GM19468 (cell line): Measurements from ENCODE around the gene CRELD2.

Experiments used
- ATAC-seq: cut with Tn5 transposase; IDR thresholded peaks from one replicate; pipeline ENCODE4 v1.9.1; 2021; ENCODE audit warnings: mild to moderate bottlenecking, moderate library complexity, moderate number of reproducible peaks; ENCODE audit not compliant: unreplicated experiment; ENCODE audit errors: extremely low read depth

The CRELD2 gene, protein sequence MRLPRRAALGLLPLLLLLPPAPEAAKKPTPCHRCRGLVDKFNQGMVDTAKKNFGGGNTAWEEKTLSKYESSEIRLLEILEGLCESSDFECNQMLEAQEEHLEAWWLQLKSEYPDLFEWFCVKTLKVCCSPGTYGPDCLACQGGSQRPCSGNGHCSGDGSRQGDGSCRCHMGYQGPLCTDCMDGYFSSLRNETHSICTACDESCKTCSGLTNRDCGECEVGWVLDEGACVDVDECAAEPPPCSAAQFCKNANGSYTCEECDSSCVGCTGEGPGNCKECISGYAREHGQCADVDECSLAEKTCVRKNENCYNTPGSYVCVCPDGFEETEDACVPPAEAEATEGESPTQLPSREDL

DNA sequence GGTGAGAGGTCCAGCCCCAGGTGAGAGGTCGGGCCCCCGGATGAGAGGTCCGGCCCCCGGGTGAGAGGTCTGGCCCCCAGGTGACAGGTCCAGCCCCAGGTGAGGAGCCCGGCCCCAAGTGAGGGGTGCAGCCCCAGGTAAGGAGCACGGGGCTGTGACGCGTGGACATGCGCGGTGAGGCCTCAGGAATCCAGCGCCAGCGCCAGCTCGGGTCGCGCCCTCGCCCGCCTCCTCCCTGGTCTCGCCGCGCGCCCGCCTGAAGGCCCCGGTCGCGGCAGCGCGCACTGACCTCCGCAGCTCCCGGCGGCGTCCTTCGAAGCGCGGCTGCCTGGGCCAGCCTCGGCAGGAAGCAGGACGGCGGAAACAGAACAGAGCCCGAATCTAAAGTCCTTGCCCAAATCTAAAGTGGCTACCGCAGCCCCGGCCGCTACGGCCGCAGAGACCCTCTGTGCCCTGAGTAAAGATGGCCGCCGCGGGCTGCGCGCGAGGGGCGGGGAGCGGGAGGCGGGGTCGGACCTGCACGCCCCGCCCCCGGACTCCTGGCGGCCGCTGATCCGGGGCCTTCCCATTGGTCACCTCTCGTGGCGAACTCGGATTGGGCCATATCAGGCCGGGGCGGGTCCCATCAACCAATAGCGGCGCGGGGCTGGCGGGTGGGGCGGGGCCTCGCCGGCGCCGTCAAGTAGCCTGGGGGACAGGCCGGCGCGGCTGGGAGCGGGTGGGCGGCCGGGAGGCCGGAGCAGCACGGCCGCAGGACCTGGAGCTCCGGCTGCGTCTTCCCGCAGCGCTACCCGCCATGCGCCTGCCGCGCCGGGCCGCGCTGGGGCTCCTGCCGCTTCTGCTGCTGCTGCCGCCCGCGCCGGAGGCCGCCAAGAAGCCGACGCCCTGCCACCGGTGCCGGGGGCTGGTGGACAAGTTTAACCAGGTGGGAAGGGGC, at the start of gene CRELD2, which contains the start of gene ALG12:
CRELD2 (plus strand) TSS at position 661 of the 937 bp plus-strand sequence; CDS start at position 797, 136 bp downstream.
ALG12 (minus strand) TSS at position 465 of the 937 bp plus-strand sequence. CDS start 4,673 bp downstream, outside the sequence.
- peak; percentile 62 for ATAC-seq

DNA sequence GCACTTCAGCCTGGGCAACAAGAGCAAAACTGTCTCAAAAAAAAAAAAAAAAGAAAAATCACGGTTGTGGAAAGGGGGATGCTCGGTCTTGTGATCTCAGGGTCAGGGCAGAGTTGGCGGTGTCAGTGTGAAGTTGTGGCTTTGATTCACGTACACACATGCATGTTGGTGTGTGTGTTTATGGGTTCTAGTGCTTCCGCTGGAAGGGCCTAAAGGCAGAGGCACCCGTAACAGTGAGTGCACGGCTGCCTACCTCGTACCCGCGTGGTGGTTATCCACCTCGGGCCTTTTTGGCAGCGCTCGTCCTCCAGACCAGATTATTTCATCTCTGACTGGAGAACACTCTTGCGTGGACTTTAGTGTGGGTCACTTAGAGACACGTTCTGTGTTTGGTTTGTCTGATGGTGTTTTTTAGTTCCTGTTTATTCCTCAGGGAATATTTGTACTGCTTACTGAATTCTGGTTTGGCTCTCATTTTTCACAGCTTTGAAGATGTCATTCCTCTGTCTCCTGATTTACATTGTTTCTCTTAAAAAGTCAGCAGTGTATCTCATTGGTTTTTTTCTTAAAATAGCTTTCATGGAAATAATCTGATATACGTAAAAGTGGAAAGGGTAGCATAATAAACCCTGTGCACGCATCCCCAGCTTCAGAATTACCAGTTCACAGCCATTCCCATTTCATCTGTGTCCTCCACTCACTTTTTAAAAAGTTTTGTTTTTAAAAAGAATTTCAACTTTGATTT, 49.2 kb upstream of the CRELD2 start:
- ATAC-seq, result no peak

DNA sequence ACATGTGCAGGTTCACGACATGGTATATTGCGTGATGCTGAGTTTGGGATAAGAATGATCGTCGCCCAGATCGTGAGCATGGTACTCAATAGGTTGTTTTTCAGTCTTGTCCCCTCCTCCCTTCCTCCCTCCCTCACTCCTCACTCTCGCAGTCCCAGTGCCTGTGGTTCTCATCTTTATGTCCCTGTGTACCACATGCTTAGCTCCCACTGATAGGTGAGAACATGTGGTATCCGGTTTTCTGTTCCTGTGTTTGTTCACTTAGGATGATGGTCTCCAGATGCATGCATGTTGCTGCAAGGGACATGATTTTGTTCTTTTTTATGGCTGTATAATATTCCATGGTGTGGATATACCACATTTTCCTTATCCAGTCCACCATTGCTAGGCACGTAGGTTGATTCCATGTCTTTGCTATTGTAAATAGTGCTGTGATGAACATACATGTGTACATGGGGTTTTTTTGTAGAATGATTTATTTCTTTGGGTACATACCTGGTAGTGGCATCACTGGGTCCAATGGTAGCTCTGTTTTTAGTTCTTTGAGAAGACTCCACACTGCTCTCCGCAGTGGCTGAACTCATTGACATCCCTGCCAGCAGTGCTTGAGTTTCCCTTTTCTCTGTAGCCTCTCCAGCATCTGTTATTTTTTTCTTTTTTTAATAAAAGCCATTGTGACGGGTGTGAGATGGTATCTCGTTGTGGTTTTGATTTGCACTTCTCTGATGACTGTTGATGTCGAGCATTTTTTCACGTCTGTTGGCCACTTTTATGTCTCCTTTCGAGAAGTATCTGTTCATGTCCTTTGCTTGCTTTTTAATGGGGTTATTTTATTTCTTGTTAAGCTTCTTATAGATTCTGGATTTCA, 48.4 kb upstream of the CRELD2 start:
- ATAC-seq, result no peak

DNA sequence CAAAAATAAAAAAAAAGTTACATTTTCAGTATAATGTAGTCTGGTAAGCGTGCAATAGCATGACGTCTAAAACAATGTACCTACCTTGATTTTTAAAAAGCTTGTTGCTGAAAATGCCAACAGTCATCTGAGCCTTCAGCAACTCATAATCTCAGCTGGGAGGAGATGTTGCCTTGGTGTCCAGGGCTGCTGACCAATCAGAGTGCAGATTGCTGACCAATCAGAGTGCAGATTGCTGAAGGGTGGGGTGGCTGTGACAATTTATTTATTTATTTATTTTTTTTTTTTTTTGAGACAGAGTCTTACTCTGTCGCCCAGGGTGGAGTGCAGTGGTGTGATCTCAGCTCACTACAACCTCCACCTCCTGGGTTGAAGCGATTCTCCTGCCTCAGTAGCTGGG, 47.0 kb upstream of the CRELD2 start:
- no peak for ATAC-seq

DNA sequence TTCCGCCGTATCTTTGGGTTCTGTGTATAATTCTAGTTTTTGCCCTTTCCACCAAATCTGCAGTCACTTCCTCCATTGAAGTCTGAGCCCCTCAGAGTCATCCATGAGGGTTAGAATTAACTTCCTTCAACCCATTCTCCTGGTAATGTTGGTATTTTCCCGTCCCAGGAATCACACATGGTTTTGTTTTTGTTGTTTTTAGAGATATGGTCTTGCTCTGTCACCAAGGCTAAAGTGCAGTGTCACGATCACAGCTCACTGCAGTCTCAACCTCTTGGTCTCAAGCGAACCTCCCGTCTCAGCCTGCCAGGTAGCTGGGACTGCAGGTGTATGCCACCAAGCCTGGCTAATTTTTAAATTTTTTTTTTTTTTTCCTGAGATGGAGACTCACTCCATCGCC, 46.1 kb upstream of the CRELD2 start:
- ATAC-seq, result no peak

DNA sequence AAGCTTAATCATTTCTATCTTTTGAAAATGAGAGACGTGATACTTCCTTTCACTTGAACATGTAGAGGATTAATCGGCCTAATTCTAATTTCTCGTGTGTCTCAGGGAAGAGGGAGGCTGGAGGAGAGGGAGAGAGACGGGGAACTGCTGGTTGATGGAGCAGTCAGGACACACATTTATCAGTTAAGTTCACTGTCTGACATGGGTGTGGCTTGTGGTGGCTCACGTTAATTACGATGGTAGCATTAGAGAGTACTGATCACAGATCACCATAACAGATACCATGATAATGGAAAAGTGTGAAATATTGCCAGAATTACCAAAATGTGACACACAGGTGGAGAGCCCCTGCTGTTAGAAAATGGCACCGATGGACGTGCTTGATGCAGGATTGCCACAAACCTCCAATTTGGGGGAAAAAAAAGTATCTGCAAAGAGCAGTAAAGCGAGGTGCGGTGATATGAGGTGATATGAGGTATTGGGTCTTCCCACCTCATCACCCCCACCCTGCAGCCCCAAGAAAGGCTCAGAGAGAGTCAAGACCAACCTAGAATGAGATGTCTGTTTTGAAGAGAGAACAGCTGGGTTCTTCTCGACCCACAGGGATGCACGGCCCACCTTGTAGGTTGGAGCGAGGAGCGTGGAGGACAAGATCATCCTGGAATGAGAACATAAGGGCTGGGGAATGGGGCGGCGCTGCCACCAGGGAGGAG, 45.0 kb upstream of the CRELD2 start:
- ATAC-seq, result no peak

DNA sequence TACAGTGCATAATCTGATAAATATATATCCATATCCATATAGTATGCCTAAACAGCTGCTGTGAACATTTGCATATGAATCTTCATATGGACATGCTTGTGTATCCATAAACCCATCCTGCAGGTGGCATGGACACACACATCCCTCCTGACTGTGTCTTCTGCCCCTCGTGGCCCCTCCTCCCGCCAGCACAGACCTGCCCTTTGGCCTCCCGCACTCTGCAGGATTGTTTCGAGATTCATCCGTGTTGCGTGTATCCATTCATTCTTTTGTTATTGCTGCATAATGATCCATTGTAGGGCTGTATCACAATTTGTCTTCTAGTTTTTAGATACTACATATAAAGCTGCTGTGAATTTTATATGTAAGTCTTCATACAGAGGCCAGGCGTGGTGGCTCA, 40.8 kb upstream of the CRELD2 start:
- no peak for ATAC-seq

DNA sequence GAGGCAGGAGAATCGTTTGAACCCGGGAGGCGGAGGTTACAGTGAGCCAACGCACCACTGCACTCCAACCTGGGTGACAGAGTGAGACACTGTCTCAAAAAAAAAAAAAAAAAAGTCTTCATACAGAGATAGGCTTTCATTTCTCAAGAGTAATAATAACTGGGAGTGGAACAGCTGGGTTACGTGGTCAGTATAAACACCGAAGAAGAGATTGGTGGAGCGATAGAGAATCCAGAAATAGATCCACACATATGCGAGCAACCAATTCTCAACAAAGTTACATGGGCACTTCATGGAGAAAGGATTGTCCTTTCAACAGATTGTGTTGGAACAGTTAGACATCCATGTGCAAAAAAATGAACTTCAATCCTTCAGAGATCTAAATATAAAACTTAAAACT, 40.2 kb upstream of the CRELD2 start:
- no peak for ATAC-seq

DNA sequence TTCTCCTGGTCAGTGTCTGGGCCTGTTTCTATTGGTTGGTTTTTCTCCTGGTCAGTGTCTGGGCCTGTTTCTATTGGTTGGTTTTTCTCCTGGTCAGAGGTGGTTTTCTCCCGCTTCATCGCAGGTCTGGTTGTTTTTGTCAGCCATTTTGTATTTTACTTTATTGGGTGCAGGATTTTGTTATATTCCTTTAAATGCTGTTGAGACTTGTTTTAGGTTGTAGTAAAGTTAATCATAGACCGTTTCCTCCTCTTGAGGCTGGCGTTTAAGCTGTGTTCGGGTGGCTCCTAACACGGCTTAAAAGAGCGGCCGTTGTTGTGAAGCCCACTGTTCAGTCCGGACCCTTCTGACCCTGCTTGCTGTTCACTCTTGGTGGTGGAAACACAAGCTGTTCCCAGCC, 38.6 kb upstream of the CRELD2 start:
- ATAC-seq, result no peak

DNA sequence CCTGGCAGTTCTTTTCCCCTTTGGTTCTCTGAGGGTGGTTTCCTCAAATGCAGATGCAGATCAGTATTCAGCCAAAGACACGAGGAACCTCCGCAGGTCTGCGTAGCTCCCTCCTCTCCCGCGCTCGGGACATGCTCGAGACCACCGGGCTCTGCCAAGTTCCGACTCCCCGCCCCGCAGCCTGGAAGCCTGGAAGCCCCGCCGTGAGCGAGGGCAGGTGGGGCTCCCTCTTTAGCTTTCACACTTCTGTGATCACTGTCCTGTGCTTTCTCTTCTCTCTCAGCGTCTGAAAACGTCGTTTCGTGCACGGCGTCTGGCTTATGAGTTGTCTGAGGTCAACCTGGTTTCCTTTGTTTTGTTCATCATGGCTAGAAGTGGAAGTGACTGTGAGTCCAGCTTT, 38.2 kb upstream of the CRELD2 start:
- ATAC-seq, result no peak

DNA sequence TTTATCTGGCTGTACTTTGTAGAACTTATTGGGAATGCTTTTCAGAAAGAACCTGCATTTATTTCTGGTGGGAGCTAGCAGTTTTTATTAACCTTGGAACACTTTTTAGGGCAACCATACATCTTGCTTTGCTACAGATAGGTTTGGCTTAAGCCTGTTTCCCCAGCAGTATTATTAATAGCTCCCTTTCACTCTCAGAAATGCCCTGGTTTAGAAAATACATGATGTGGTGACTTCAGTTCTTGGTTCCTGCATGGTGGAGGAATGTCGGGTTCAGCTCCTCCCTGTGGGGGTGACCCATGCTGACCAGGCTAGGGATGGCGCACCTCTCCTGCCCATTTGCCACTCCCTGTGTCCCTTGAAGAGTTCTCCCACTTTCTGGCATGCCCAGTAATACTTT, 36.6 kb upstream of the CRELD2 start:
- no peak for ATAC-seq

DNA sequence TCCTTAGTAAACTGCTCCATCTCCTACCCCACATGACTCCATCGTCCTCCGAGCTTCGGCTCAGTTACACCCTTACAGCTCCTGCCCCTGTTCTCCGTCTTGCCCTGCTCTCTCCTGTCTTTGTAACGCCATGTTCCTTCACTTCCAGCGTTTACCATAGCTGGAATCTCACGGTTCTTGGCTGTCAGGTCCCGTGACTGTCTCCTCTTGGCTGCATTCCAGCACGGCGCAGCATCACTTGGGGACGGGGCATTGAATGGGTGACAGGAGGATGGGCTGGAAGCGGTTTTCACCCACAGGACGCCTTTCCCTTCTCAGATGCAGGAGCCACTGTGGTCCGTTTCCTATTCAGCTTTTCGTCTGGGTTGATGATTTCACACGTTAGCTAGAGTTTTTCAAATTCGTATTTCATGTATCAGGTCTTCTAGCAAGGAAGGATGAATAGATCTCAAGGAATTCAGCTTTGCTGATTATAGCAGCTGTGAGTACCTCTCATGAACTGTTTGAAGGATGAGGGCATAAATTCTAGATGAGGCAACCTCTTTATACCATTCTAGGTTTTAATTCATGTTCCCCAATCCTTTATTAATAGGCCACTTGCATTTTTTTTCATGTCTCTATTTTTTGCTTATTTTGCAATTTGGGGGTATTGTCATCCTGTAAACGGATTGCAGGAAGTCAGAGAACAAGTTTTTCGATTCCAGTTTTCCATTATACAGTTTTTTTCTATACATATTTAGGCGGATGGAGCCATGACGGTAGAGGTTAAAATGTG, 35.7 kb upstream of the CRELD2 start:
- no peak for ATAC-seq

DNA sequence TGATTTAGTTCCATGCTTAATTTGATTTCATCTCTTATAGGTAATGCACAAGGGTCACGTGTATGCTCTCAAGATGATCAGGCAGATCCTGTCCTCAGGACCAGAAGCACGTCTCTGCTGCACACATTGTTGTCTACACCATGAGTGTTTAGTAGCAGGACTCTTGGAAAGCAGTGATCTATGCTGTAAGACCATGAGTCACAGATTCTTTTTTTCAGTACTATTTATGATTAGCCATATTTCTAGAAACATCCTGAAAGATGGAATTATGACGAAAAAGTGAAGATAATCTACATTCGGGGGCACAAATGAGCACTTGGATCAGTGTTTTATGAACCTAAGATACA, 35.2 kb upstream of the CRELD2 start:
- no peak for ATAC-seq

DNA sequence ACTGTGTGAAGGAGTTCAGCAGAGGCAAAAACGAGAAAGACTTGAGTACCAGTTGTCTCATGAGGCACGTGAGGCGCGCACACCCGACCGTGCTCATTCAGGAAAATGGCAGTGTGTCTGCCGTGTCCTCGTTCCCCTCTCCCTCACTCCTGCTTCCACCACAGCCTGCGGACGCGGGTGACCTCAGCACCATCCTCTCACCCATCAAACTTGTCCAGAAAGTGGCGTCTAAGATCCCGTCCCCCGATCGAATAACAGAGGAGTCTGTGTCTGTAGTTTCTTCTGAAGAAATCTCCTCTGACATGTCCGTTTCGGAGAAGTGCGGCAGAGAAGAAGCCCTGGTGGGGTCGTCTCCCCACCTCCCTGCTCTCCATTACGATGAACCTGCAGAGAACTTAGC, 34.4 kb upstream of the CRELD2 start:
- no peak for ATAC-seq

DNA sequence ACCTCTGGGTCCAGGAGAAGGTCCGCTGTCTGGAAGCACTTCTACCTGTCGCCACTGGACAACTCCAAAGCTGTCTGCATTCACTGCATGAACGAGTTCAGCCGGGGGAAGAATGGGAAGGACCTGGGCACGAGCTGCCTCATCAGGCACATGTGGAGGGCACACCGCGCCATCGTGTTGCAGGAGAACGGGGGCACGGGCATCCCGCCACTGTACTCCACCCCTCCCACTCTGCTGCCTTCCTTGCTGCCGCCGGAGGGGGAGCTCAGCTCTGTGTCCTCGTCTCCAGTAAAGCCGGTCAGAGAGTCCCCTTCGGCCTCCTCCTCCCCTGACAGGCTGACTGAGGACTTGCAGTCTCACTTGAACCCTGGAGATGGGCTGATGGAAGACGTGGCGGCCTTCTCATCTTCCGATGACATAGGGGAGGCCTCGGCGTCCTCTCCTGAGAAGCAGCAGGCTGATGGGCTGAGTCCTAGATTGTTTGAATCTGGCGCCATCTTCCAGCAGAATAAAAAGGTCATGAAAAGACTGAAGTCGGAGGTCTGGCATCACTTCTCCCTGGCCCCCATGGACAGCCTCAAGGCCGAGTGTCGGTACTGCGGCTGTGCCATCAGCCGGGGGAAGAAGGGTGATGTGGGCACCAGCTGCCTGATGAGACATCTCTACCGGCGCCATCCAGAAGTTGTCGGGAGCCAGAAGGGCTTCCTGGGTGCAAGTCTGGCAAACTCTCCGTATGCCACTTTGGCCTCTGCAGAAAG, 33.8 kb upstream of the CRELD2 start:
- no peak for ATAC-seq

DNA sequence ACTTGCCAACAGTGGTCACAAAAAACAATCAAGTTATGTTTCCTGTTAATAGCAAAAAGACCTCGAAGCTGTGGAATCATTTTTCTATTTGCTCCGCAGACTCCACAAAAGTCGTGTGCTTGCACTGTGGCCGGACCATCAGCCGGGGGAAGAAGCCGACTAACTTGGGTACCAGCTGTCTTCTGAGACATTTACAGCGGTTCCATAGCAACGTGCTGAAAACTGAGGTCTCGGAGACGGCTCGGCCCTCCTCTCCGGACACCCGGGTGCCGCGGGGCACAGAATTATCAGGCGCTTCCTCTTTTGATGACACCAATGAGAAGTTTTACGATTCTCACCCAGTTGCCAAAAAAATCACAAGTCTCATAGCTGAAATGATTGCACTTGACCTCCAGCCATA, 33.2 kb upstream of the CRELD2 start:
- ATAC-seq, result no peak

DNA sequence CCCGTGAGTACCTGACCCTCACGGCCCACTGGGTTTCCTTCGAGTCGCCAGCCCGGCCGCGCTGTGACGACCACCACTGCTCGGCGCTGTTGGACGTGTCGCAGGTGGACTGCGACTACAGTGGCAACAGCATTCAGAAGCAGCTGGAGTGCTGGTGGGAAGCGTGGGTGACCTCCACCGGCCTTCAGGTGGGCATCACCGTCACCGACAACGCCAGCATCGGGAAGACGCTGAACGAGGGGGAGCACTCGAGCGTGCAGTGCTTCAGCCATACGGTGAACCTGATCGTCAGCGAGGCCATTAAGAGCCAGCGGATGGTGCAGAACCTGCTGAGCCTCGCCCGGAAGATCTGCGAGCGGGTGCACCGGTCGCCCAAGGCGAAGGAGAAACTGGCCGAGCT, 32.6 kb upstream of the CRELD2 start:
- no peak for ATAC-seq
